ENCODE measurements around the gene ZNF48.

DNA sequence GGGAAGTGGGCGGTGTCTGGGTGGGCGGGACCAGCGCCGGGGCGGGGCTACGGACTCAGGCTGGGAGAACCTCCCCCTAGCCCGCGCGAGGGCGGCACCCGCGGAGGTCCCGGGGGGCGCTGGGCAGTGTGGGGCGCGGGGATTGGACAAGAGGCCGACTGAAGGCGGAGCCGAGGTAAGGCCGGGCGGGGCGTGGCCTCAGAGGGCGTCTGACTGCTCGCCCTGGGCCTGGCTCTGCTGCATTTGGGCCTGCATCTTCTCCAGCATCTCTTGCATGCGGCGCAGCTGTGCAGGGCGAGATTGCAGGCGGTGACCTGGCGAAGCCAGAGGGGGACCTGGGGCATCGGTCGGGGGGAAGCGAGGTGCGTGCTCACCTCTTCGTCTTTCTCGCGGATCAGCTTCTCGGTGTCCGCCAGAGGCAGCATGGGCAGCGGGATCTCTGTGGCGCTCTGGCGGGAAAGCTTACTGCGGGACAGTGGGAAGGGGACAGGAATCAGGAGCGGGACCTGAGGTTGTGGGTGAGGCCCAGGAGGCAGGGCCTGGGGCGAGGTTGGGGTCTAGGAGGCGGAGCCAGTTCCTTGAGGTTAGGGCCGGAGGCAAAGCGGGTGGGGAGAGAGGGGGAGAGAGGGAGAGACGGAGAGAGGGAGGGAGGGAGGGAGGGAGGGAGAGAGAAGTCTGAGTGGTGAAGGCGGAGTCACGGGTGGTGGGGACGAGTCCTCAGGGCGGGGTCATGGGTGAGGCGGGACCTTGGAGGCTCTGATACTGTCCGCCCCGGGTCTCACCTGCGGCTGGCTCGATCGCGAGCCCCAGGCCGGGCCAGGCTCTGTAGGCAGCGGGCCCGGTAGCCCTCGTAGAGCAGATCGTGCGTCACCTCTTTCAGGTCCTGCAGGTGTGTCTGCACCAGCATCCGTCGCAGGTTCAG lies 16.7 kb upstream of the ZNF48 start:
- TF ChIP-seq EZH2 (IDR thresholded peaks at IDR 0.05; ENCODE audit: borderline replicate concordance, insufficient read depth, low read depth, low read length, poor library complexity, severe bottlenecking) = no peak
- TF ChIP-seq CTCF (IDR thresholded peaks at IDR 0.05) = no peak
